ENCODE measurements around the gene POLG.

The POLG gene

GRCh38 chr15:89303986-89304385 is 30.6 kb downstream of the POLG start:
- Histone ChIP-seq H3K36me3 (ENCODE audit: control insufficient read depth in 2 of 2, insufficient read depth in 1 of 2, low read length in 2 of 2) (peaks cover 89 to 94% of the 10 kb centered on the region in 2 experiments), H3K4me1 (ENCODE audit: control insufficient read depth, insufficient read depth, low read length) (no peaks in the 10 kb centered on the region), H3K27ac (ENCODE audit: extremely low read depth, low read depth, low read length) (no peak overlapping the region), H3K9me3 (ENCODE audit: control insufficient read depth, insufficient read depth, low read depth, low read length) (no peaks in the 10 kb centered on the region), H3K4me3 (ENCODE audit: low read depth, low read length) (no peak overlapping the region)
- no peak for TF ChIP-seq WT1 (tag by site-specific recombination; IDR thresholded peaks at IDR 0.05)
- TF ChIP-seq ZNF292 (tag by site-specific recombination; IDR thresholded peaks at IDR 0.05; ENCODE audit: borderline replicate concordance, low read depth), result no peak
- TF ChIP-seq PBX3 (CRISPR knock-in tag; IDR thresholded peaks at IDR 0.05), result no peak
- TF ChIP-seq ZNF114 (tag by site-specific recombination; IDR thresholded peaks at IDR 0.05), result no peak
- no peak for TF ChIP-seq ZNF311 (tag by site-specific recombination; IDR thresholded peaks at IDR 0.05; ENCODE audit: borderline replicate concordance)
- TF ChIP-seq ZNF133 (tag by site-specific recombination; IDR thresholded peaks at IDR 0.05), result no peak
- no peak for TF ChIP-seq ZNF398 (tag by site-specific recombination; IDR thresholded peaks at IDR 0.05)
- TF ChIP-seq FEZF1 (tag by site-specific recombination; IDR thresholded peaks at IDR 0.05), result no peak
- TF ChIP-seq SCRT1 (tag by site-specific recombination; IDR thresholded peaks at IDR 0.05; ENCODE audit: borderline replicate concordance), result no peak
- TF ChIP-seq, protein P1, sequence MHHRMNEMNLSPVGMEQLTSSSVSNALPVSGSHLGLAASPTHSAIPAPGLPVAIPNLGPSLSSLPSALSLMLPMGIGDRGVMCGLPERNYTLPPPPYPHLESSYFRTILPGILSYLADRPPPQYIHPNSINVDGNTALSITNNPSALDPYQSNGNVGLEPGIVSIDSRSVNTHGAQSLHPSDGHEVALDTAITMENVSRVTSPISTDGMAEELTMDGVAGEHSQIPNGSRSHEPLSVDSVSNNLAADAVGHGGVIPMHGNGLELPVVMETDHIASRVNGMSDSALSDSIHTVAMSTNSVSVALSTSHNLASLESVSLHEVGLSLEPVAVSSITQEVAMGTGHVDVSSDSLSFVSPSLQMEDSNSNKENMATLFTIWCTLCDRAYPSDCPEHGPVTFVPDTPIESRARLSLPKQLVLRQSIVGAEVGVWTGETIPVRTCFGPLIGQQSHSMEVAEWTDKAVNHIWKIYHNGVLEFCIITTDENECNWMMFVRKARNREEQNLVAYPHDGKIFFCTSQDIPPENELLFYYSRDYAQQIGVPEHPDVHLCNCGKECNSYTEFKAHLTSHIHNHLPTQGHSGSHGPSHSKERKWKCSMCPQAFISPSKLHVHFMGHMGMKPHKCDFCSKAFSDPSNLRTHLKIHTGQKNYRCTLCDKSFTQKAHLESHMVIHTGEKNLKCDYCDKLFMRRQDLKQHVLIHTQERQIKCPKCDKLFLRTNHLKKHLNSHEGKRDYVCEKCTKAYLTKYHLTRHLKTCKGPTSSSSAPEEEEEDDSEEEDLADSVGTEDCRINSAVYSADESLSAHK (tag by site-specific recombination; IDR thresholded peaks at IDR 0.05), result no peak
- no peak for TF ChIP-seq ZBTB11 (tag by site-specific recombination; conservative IDR thresholded peaks at IDR 0.05; ENCODE audit: low read depth)
- TF ChIP-seq BCL11B (tag by site-specific recombination; IDR thresholded peaks at IDR 0.05; ENCODE audit: low read depth), result no peak
- ChIA-PET POLR2A (no interaction called here), CTCF (interaction anchor here (0.7 kb wide), 1 partner anchor 21 kb away, joined by 3 read pairs; no protein-coding TSS in a partner anchor)

DNA sequence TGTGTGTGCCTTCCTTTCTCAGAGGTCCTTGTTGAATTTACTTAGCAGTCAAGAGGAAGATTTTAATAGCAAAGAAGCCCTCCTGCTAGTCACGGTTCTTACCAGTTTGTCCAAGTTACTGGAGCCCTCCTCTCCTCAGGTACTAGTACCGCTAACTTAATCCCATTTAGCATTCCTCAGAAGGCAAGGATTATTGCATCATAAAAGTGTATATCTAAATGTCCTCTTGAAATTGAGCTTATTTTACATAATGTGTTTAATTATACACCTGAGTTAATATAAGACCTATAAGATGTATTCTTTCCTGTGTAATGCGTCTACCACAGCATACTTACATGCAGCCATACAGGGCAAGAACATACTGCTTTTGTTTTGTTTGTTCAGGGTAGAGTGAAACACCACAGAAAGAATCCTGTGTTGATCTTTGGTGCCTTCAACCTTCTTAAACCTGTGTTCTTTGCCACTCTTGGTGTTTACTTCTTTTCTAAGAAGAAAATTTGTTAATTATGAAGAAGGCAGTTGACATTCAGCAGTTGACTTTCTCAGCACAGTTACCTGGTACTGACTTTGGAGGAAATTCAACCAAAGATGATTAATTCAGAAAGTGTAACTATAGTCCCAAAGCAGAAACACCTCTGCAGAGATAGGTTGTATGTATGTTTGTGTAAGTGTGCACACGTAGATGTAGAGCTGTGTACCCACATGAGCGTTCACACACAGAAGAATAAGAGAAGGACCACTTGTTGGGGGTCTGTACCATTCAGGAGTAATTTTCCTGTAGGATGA is 33.1 kb downstream of the POLG start:
- POLR2A ChIA-PET, result no interaction called here
- Histone ChIP-seq H3K4me1 (ENCODE audit: control insufficient read depth, insufficient read depth, low read length) (no peaks in the 10 kb centered on the region), H3K9me3 (ENCODE audit: control insufficient read depth, insufficient read depth, low read depth, low read length) (no peaks in the 10 kb centered on the region), H3K4me3 (ENCODE audit: low read depth, low read length) (no peak overlapping the region), H3K36me3 (ENCODE audit: control insufficient read depth in 2 of 2, insufficient read depth in 1 of 2, low read length in 2 of 2) (peaks cover 72 to 82% of the 10 kb centered on the region in 2 experiments), H3K27ac (ENCODE audit: extremely low read depth, low read depth, low read length) (no peak overlapping the region)
- TF ChIP-seq ZSCAN16 (tag by site-specific recombination; IDR thresholded peaks at IDR 0.05) (no peak), ZNF184 (tag by site-specific recombination; IDR thresholded peaks at IDR 0.05) (0 out of 2 replicates have a peak, but pooled peaks have one; percentile 35)
- CTCF ChIA-PET, result interaction anchor here (0.8 to 2.2 kb wide), 7 partner anchors 13 to 244 kb away, joined by 3 to 11 read pairs (median 4); no protein-coding TSS in a partner anchor
